GM19193 (cell line): Measurements from ENCODE around the gene CCDC12.

Experiments
- POLR2A ChIP-seq: IDR thresholded peaks from 4 replicates; pipeline ENCODE4 v1.6.1; 2011; ENCODE audit not compliant: insufficient read depth, insufficient read length; ENCODE audit errors: extremely low read depth

Gene CCDC12

DNA sequence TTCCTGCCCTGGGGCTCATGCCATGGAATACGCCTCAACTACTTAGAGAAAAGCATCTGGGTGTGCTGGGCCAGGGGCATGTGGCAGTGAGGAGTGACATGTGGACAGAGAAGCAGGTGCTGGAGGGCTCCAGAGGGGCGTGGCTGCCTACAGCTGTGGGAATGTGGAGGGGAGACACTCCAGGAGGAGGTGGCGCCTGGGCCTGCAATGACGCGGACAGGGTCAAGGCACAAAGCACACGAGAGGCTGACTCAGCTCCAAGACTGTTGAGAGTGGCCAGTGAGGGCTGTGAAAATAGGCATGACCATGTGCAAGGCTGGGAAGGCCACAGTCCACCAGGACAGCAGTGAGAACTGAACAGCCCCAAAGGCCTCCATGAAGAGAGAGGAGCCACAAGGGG lies 50.5 kb downstream of the CCDC12 start:
- peak; percentile 26 for TF ChIP-seq POLR2A

DNA sequence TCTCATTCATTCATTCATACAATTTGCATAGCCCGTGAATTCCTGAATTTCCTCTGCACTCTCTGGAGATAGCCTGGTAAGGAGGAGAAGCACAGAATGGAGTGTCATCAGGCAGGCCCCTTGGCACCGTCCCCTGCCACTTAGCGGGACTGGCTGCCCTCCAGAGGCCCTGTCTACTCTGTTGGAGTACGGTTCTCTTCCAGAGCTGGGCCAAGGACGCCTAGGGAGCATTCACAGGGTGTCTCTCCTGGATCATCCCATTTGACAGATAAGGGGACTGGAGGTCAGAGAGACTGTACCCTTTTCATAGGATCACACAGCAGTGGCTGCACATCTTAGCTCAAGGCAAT lies 51.0 kb downstream of the CCDC12 start:
- TF ChIP-seq POLR2A, result no peak

DNA sequence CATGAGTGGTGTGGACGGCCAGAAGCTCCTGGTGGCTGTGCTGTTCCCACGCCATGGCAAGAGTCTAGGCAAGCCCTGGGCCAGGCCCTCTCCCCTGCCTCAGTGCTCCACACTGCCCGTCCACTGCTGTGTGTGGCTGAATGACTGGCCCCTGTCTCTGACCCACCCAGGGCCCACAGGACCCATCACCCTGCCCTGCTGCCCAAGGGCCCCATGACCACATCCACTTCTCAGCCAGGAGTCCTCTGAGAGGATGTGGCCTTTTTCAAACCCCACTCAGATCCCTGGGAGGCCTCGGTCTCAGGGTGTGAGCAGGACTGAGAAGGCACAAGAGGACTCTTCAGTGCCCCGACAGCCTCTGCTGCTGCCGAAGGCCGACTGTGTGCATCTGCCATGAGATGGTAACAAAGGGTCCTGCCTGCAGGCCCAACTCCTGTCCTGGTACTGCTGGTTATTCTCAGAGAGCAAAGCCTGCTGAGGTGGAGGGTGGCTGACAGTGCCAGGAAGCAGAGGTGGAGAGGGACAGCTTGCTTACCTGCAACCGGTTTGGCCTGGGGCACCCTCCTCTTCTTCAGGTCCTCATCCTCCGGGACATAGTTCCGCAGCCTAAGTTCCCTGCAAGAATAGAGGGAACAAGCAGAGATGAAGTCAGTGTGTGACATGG lies 51.5 kb downstream of the CCDC12 start:
- no peak for TF ChIP-seq POLR2A

DNA sequence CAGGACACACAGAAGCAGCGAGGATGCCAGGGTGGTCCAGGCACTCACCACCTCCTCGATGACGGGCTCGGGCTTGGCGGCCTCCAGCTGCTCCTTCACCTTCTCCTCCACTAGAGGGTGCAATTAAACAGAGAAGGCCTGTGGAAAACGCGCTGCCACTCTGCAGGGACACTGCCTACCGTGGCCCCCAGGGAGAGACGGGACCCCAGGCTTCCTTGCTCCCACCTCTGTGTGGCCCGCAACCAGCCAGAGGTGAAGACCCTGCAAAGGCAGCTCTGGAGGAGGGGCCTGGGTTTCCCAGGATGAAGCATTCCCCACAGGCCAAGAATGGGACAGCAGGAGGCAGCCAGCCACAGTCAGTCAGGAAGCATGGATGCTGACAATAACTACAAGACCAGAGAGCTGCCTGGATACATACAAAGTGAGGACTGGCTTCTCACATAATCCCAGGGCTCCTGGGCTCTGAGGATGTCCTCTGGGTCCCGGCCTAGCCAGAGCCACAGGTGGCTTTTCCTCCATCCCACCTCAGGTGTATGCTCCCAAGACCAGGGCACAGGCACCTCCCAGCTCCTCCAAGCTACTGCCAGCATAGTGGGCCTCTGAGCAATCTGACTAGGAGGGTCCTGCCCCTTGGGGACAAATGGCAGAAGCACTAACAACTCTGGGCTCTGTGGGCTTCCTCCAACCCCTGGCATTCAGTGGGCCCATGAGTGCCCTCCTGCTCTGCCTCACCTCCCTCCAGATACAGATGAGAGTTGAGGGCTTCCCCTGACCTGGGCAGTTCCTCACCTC lies 52.8 kb downstream of the CCDC12 start:
- TF ChIP-seq POLR2A, result no peak

GRCh38 chr3:46922871-46923558 lies 53.5 kb downstream of the CCDC12 start:
- no peak for TF ChIP-seq POLR2A

- no peak for TF ChIP-seq POLR2A
Measured at GRCh38 chr3:46922426-46922825, 54.1 kb downstream of the CCDC12 start.

GRCh38 chr3:46921871-46922271 lies 54.7 kb downstream of the CCDC12 start:
- no peak for TF ChIP-seq POLR2A

DNA sequence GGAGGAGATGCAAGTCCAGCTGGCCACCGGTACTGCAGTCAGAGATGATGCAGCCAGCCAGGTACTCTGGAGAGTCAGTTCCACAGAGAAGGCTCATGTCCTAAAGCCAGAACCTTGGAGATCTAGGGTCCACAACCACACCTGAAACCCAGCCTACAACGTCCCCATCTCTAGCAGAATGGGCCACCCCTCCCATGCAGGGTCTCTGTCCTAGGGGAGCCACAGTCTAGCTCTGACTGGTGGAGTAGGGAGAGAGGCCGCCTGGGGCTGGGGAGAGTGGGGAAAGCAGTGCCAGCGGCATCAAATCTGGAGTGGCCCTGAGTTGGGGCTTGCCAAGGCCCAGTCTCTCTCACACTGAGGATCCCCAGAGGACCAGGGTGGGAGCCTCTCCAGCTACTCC lies 55.5 kb downstream of the CCDC12 start:
- TF ChIP-seq POLR2A, result no peak

GRCh38 chr3:46918634-46919033 lies 57.9 kb downstream of the CCDC12 start:
- TF ChIP-seq POLR2A, result no peak

DNA sequence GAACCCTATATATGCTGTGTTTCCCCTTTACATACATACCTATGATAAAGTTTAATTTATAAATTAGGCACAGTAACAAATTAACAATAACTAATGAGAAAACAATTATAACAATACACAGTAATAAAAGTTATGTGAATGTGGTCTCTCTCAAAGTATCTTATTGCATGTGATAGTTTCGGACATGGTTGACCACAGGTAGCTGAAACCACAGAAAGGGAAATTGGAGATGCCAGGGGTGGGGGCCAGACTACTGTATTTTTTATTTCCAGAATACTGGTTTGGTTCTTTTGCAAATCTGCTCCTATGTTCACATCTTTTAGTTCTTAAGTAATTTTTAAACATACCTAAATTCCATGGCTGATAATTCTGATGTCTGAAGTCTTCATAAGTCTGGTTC lies 58.3 kb downstream of the CCDC12 start:
- TF ChIP-seq POLR2A, result no peak

DNA sequence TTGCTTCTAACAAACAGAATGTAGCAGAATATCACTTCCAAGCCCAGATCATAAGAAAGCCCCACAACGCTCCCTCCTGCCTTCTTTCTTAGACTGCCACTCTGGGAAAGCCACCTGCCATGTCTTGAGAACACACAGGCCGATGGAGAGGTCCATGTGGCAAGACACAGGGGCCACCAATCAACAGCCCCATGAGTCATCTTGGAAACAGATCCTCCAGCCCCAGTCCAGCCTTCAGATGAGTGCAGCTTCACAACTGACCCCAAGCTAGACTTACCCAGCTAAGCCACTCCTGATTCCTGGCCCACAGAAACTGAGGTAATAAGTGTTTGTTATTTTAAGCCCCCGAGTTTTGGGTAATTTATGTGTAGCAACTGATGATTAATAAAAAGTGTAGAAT lies 59.3 kb downstream of the CCDC12 start:
- no peak for TF ChIP-seq POLR2A

GRCh38 chr3:46916799-46917198 lies 59.7 kb downstream of the CCDC12 start:
- TF ChIP-seq POLR2A, result no peak

DNA sequence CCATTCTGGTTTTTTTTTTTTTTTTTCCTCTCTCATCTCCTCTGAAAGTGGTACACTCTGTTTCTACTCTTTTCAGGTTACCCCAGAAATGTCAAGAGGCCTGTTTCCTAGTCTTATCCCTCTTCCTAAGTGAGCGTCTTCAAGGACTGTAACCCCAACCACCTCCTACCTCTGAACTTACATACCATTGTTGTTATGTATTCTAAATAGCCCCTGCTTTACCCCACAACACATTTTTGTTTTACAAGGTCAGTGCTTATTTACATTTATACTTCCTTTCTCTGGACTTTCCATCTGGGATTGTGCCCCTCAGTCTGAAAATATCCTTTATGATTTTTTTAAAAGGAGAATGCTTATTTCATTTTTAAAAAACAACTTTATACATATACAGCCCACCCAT lies 60.3 kb downstream of the CCDC12 start:
- TF ChIP-seq POLR2A, result no peak

GRCh38 chr3:46915297-46915822 lies 61.2 kb downstream of the CCDC12 start:
- no peak for TF ChIP-seq POLR2A

DNA sequence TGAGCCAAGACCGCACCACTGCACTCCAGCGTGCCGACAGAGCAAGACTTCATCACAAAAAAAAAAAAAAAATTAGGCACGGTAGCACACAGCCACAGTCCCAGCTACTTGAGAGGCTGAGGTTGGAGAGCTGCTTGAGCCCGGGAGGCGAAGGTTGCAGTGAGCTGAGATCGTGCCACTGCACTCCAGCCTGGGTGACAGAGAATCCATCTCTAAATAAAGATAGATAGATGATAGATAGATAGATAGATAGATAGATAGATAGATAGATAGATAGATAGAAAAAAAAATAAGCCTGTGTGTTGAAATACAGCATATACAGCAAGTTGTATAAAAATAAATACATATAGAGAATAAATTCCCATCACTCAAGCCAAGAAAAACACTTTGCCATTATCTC lies 61.7 kb downstream of the CCDC12 start:
- TF ChIP-seq POLR2A, result no peak

DNA sequence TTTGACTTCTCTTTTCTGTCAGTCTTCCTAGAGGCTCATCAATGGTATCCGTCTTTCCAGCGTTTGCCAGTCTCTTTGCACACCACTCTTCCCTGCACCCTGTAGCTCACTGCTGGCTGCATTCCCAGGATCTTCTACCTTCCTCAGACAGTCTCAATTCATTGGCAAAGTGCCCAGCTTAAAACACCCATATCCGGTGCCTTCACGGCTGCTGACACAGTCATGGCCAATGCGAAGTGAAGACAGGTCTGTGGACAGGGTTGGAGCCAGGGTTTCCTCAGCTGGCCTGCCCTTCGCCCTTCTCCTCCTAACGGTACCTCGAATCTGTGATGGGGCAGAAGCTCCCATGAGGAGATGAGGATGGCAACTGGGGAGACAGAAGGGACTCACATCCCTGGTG lies 62.9 kb downstream of the CCDC12 start:
- TF ChIP-seq POLR2A, result no peak
